Colonic mucosa (tissue), 4 donors: ENCODE data around the gene DDOST. TPM values are rescaled to one million over a fixed set of nuclear protein-coding genes. Genes with fewer than 3 reads are reported as not detected.

Experiments
- DNase-seq: peaks from one replicate; pipeline ENCODE4 v3.0.0-alpha.2; 2020
- H3K27ac ChIP-seq: fragments of 200-600 bp; one replicate; pipeline ENCODE4 v1.8.0; 2021
- H3K27me3 ChIP-seq: fragments of 200-600 bp; one replicate; pipeline ENCODE4 v1.8.0; 2021
- H3K36me3 ChIP-seq: fragments of 200-600 bp; one replicate; pipeline ENCODE4 v1.8.0; 2021
- H3K4me1 ChIP-seq: fragments of 200-600 bp; one replicate; pipeline ENCODE4 v1.8.0; 2021; ENCODE audit warnings: mild to moderate bottlenecking
- H3K4me3 ChIP-seq: fragments of 200-600 bp; one replicate; pipeline ENCODE4 v1.8.0; 2021
- H3K9ac ChIP-seq, 2 donors: one replicate each; pipeline ENCODE4 v1.7.0; 2013; ENCODE audit warnings: control low read depth in 2 of 2, low read depth in 2 of 2, low read length in 2 of 2
- H3K9me3 ChIP-seq: fragments of 200-600 bp; one replicate; pipeline ENCODE4 v1.8.0; 2021
- CTCF ChIP-seq: fragments of 200-600 bp; IDR thresholded peaks from one replicate; pipeline ENCODE4 v1.8.0; 2022; ENCODE audit warnings: antibody characterized with exemption, mild to moderate bottlenecking
- intact Hi-C: fragments of 100-400 bp; cut with DNase I; formaldehyde crosslinking; loops from one replicate; pipeline ENCODE4 v1.14.1; 2022
- total RNA-seq, 2 donors: library from RNA; stranded (reverse); fragmentation: NEBNext Ultra II Directional in 1 of 2; extraction: Animal tissue kit (Norgen Biotek cat#: 25700) in 1 of 2; gene quantifications; one replicate each; pipeline ENCODE4 v1.2.1, GENCODE V29; 2021
- donor health status: healthy.
- donor health status: DM: no; HTN: no; CAD: no.
- donor health status: DM: no; HTN: no; CAD: no.

DDOST gene
- total RNA-seq, 2 donors from 2014 or later = 233 to 364 TPM

GRCh38 chr1:20689645-20690056 lies 28.5 kb upstream of the DDOST start:
- no peak overlapping the region for H3K27ac ChIP-seq

DNA sequence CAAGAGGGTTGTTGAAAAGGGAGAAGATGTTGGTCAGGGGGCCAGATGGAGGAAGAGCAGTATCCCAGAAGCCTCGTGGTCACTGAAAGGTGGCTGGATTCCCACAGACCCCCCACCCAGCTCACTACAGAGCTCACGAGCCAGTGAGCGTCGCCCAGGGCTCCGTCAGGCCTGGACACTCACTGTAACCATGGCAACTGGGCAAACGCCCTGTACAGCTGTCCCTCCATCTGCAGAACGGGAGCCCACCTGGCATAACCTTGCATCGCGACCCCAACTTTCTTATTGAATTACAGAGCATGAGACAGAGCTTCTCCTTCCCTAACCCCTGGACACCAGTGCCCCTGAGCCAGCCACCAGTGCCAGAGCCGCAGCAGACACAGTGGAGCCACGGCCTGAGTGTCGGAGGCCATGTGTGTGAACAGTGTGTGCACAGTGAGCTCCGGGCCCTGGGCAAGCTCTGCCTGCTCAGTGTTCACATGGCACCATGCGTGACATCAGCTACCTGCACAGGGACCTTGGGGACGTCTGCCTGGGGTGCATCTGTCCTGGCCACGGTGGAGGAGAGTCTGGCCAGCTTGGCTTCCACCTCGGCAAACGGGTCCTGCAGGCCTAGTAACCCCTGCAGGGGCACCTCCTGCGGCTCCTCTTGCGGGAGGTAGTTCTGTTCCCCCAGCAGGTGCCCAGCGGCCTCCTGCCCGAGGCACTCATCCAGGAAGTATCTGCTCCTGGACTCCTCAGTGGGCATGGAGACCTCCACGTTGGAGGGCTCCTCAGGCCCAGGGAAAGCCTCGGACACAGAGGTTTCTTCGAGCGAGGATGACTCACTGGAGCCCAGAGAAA lies 25.9 kb upstream of the DDOST start:
- H3K9me3 ChIP-seq = no peaks in the 10 kb centered on the region
- H3K36me3 ChIP-seq = no peaks in the 10 kb centered on the region
- TF ChIP-seq CTCF = no peak
- no peaks in the 10 kb centered on the region for H3K4me1 ChIP-seq
- H3K4me3 ChIP-seq = no peak overlapping the region
- no peak overlapping the region for H3K27ac ChIP-seq
- intact Hi-C loops = no loop called here
- no peak overlapping the region for H3K9ac ChIP-seq
- DNase-seq = no peak
- no peaks in the 10 kb centered on the region for H3K27me3 ChIP-seq

More at GRCh38 chr1:20689645-20690056, 28.5 kb upstream of the DDOST start:
- Histone ChIP-seq H3K27me3 (no peaks in the 10 kb centered on the region), H3K4me1 (no peaks in the 10 kb centered on the region), H3K36me3 (no peaks in the 10 kb centered on the region), H3K9ac (no peak overlapping the region), H3K9me3 (no peaks in the 10 kb centered on the region), H3K4me3 (no peak overlapping the region)
- no peak for TF ChIP-seq CTCF
- DNase-seq = no peak
- intact Hi-C loops = no loop called here

DNA sequence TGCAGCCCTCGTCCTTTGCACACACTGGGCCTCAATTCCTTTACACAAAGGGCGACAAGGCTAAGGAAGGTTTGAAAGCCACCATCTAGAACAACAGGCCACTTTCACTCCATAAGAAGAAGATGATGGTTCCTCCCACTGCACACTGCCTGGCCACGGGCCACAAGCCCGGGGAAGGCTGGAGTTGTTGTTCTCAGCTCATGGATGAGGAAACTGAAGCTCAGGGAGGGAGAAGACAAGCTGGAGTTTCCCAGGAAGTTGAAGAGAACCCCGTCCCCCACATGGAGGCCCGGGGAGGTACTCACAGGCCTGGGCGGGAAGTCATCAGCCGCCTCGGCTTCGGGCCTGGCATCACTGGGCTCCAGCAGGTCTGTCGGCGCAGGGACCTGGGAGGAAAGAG lies 24.6 kb upstream of the DDOST start:
- Histone ChIP-seq H3K9ac (no peak overlapping the region), H3K4me1 (no peaks in the 10 kb centered on the region), H3K27me3 (no peaks in the 10 kb centered on the region), H3K36me3 (no peaks in the 10 kb centered on the region), H3K9me3 (no peaks in the 10 kb centered on the region), H3K27ac (no peak overlapping the region), H3K4me3 (no peak overlapping the region)
- intact Hi-C loops = no loop called here
- no peak for TF ChIP-seq CTCF
- no peak for DNase-seq

DNA sequence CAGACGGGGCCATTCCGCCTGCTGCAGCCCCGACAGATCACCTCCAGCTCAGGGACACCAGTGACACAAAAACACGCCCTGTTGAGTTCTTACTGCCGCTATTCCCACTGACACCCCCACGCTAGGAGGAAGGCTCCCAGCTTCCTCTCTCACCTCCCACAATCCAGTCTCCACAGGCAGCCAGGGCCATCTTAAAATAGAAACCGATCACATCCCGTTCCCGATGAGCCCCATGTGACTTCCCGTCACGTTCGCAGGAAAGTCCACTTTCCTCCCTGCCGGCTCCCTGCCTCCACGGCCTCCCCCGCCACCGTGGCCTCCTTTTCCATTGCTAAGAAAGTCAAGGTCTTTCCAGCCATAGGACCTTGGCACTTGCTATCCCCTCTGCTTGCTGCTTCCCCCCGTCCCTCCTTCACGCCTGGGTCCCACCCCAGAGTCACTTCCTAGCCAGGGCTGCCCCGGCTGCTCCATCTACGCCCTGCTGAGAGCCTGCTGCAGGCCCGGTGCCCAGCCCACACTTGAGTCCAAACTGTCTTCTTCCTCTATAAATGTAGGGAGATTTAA lies 24.0 kb upstream of the DDOST start:
- peak overlapping the region; percentile 28 for H3K27ac ChIP-seq
- intact Hi-C loops = no loop called here
- H3K9ac ChIP-seq = peak overlapping the region in 1 of 2 donors; percentile 24
- H3K36me3 ChIP-seq = no peaks in the 10 kb centered on the region
- no peak for DNase-seq
- TF ChIP-seq CTCF = no peak
- H3K4me1 ChIP-seq = no peaks in the 10 kb centered on the region
- no peaks in the 10 kb centered on the region for H3K9me3 ChIP-seq
- H3K27me3 ChIP-seq = no peaks in the 10 kb centered on the region
- no peak overlapping the region for H3K4me3 ChIP-seq

GRCh38 chr1:20684651-20685050 lies 23.5 kb upstream of the DDOST start:
- intact Hi-C loops = no loop called here
- no peak for TF ChIP-seq CTCF
- Histone ChIP-seq H3K9me3 (no peaks in the 10 kb centered on the region), H3K36me3 (no peaks in the 10 kb centered on the region), H3K27me3 (no peaks in the 10 kb centered on the region), H3K4me3 (no peak overlapping the region), H3K27ac (no peak overlapping the region), H3K4me1 (no peaks in the 10 kb centered on the region), H3K9ac (peak overlapping the region in 1 of 2 donors; percentile 24)
- no peak for DNase-seq
